ENCODE data around the gene CMTR2. TPM values are rescaled to one million over a fixed set of nuclear protein-coding genes. Genes with fewer than 3 reads are reported as not detected.

The CMTR2 gene
- total RNA-seq, 1 donor from 2014 or later, result 27.7 TPM

DNA sequence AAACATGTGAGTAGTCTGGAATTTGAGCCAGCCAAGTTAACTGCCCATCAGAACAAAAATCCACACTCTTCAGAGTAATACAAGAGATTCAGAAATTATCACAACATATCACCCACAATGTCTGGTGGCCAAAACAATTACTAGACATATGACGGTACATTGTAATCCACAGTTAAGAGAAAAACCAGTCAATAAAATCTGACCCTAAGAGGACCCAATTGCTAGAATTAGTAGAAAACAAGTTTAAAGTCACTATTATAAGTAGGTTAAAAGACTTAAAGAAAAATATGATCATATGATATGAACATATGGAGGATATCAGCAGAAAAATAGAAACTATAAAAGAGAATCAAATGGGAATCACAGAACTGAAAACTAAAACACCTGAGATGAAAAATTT lies 15.8 kb downstream of the CMTR2 start:
- no peak for DNase-seq (ENCODE audit: low spot score)

DNA sequence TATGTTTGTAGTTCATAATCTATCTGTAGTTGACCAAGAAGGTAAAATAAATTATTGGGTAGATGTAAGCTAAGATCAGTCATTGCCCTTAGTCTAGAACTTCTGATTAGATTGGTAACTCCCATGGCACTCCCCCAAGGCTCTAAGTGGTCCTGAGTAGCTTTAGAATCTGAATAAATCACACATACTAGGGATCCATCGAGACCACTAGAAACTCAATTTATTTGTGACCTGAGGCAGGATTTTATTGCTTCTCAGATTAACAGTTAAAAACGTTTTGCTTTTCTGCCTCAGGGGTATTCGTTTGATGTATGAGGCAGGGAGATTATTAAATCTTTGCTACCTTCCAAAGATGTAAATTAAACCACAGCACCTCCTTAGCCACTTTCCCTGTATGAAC lies 24.9 kb downstream of the CMTR2 start:
- no peak for DNase-seq (ENCODE audit: low spot score)

- no peak for DNase-seq (ENCODE audit: low spot score)
Observed at GRCh38 chr16:71263582-71263981, 25.6 kb downstream of the CMTR2 start.

GRCh38 chr16:71262391-71262790 lies 26.8 kb downstream of the CMTR2 start:
- DNase-seq (ENCODE audit: low spot score), result no peak

GRCh38 chr16:71260995-71261394 lies 28.2 kb downstream of the CMTR2 start:
- DNase-seq (ENCODE audit: low spot score), result no peak

- DNase-seq (ENCODE audit: low spot score), result no peak
Observed at GRCh38 chr16:71259086-71259485, 30.1 kb downstream of the CMTR2 start.

- no peak for DNase-seq (ENCODE audit: low spot score)
Observed at GRCh38 chr16:71258372-71258771, 30.8 kb downstream of the CMTR2 start.

- DNase-seq (ENCODE audit: low spot score), result no peak
Observed at GRCh38 chr16:71257768-71258167, 31.4 kb downstream of the CMTR2 start.

DNA sequence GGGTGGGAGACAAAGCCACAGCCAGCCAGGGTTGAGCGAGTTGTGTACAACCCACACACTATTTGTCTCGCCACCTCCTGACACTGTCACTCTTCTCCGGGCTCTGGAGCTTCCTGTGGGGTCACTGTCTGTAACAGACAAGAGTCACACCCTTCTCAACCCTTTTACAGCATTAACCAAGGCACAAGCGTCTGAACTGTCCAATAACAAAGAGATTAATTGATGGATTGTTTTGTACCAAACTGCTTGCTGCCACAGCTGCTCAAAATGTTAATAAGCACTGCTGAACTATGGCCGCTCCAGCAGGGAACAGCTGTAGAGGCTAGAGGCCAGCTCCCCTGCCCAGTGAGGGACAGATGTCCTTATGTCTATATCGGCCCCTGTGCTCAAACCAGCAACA lies 33.5 kb downstream of the CMTR2 start:
- no peak for DNase-seq (ENCODE audit: low spot score)

DNA sequence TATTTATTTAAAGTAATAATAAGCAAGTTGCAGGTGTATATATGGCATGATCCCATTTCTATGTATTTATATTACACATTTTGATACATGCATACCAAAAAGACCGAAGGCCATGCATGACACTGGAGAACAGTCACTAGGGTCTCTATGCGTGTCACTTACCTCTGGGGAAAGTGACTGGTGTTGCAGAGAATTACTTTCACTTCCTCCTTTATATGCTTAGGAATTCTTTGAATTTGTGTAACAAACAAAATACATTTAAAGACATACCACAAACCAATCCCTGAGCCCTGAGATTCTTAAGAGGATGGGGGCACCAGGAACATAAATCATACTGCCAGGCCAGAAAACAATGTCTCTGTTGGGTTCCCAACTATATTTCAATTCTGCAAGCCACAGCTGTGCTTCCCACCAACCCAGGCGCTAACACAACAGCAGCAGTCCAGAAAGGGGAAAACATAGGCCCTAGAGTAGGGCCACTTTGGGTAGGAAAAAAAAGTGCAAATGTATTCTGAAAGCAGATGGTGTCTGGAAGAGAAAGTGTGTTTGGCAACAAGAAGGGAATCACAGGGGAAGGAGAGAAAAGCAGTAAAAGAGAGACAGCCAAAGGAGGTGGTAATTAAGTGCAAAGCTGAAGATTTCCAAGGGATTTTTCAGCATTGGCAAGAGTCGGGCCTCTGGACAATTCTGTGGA lies 34.2 kb downstream of the CMTR2 start:
- no peak for DNase-seq (ENCODE audit: low spot score)

GRCh38 chr16:71250461-71251235 lies 38.6 kb downstream of the CMTR2 start:
- no peak for DNase-seq (ENCODE audit: low spot score)

DNA sequence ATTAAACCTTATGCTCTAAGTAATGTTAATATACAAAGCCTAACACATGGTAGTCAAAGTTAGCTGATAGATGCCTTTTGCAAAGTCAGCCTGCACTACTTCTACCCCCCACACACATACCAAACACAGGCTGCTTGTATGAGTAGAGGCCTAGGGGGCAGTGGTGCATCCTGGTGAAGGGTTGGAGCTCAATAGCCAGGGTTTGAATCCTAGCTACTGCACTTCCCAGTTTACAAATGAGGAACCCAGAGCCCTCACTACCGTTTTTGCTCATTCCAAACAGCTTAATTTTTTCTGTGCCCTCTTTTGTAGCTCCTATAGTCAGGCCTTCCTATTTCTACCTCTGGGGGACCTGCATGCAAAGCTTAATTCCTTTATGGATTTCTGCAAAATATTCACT lies 39.8 kb downstream of the CMTR2 start:
- no peak for DNase-seq (ENCODE audit: low spot score)

DNA sequence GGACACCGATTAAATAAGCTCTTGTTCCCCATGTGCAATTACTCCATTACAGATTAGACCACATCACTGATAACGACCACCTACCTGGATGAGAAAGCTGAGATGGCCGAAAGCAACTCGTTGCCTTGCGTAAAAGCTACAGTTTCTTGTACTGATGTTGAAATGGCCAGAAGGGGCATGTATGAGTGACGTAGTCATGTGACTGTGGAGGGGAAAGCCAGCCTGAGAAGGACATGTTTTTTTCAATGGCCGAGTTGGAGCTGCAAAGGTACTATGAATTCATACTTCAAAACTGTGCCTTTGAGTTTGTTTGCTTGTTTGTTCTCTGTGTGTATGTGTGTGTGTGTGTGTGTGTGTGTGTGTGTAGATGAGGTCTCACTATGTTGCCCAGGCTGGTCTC lies 41.7 kb downstream of the CMTR2 start:
- DNase-seq (ENCODE audit: low spot score), result no peak

DNA sequence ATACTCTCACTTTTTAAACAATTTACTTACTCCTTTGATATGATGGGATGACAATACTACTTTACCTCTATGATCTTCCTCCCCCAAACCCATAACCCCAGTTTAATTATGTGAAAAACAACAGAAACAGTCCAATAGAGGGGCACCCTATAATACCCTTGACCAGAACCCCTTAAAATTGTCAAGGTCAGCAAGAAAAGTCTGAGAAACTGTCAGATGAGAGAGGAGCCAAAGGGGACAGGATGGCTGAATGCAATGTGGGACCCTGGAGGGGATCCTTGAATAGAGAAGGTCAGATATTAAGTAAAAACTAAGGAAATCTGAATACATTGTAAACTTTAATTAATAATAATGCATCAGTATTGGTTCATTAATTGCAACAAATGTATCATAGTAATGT lies 42.9 kb downstream of the CMTR2 start:
- no peak for DNase-seq (ENCODE audit: low spot score)

- no peak for DNase-seq (ENCODE audit: low spot score)
Observed at GRCh38 chr16:71244521-71244920, 44.7 kb downstream of the CMTR2 start.

DNA sequence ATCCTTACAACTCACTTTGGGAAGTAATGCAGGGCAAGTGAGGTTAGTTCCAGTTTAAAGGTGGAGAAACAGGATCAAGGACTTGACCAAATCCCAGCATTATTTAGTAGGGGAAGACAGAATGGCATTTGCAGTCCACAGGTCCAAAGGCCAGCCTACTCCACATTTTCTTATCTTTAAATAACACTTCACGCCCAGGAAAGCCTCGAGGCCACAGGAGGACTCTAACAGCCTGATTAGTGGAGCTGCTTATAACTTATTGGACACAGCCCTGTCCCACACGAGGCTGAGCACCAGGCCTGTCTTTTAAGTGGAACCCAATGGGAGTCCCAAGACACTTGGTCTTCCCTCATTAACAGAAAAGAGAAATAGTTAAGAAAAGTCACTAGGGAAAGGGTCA lies 46.6 kb downstream of the CMTR2 start:
- no peak for DNase-seq (ENCODE audit: low spot score)

GRCh38 chr16:71242036-71242435 lies 47.2 kb downstream of the CMTR2 start:
- DNase-seq (ENCODE audit: low spot score), result no peak

Other genes starting within 250 kb of the CMTR2 start
- 8.4 TPM for gene HYDIN, start 58.7 kb downstream of the CMTR2 start, total RNA-seq
- 0.89 TPM for gene CALB2, start 69.3 kb upstream of the CMTR2 start, total RNA-seq
- gene TLE7, start 152.7 kb upstream of the CMTR2 start, total RNA-seq, result not detected
- 11.6 TPM for gene ZNF23, start 172.8 kb upstream of the CMTR2 start, total RNA-seq
- 19.0 TPM for gene ZNF19, start 199.9 kb upstream of the CMTR2 start, total RNA-seq
- 0.16 TPM for gene CHST4, start 237.0 kb upstream of the CMTR2 start, total RNA-seq

All from ureter (tissue), 1 donor.